GM10847 (cell line): Measurements from ENCODE around the gene OR4D5.

Source experiments
- POLR2A ChIP-seq: IDR thresholded peaks from 2 replicates; pipeline ENCODE4 v1.6.1; 2011; ENCODE audit not compliant: insufficient read length; ENCODE audit errors: extremely low read depth

Gene OR4D5

GRCh38 chr11:123979311-123979710, 39.9 kb downstream of the OR4D5 start:
- TF ChIP-seq POLR2A = no peak
